Mucosa of rectum (tissue), 2 donors: Measurements from ENCODE around the gene UBL5.
"Not testable (repeated sequence)": the region's sequence is repeated elsewhere in the genome, so short reads cannot be mapped to it uniquely, and the experiment has no call there.

Source experiments
- H3K27ac ChIP-seq, 2 donors: one replicate each; pipeline ENCODE4 v1.7.0; 2013; ENCODE audit warnings: inconsistent platforms in 2 of 2, low read depth in 2 of 2, low read length in 2 of 2
- H3K27me3 ChIP-seq, 2 donors: one replicate each; pipeline ENCODE4 v1.7.0; 2013; ENCODE audit warnings: low read length in 2 of 2; ENCODE audit not compliant: control insufficient read depth in 2 of 2, insufficient read depth in 2 of 2
- H3K36me3 ChIP-seq, 2 donors: one replicate each; pipeline ENCODE4 v1.7.0; 2013; ENCODE audit warnings: low read length in 2 of 2; ENCODE audit not compliant: control insufficient read depth in 2 of 2, insufficient read depth in 2 of 2
- H3K4me1 ChIP-seq, 2 donors: one replicate each; pipeline ENCODE4 v1.7.0; 2013; ENCODE audit warnings: low read length in 2 of 2, mild to moderate bottlenecking in 1 of 2; ENCODE audit not compliant: control insufficient read depth in 2 of 2, insufficient read depth in 2 of 2
- H3K4me3 ChIP-seq, 2 donors: one replicate each; pipeline ENCODE4 v1.7.0; 2013; ENCODE audit warnings: low read length in 2 of 2
- H3K9ac ChIP-seq, 2 donors: one replicate each; pipeline ENCODE4 v1.7.0; 2013; ENCODE audit warnings: low read length in 2 of 2, low read depth in 1 of 2, mild to moderate bottlenecking in 1 of 2
- H3K9me3 ChIP-seq, 2 donors: one replicate each; pipeline ENCODE4 v1.7.0; 2013; ENCODE audit warnings: low read length in 2 of 2; ENCODE audit not compliant: control insufficient read depth in 2 of 2
- donor health status: healthy.
- donor health status: Normal muscosa, but diverticular disease.

UBL5 gene

DNA sequence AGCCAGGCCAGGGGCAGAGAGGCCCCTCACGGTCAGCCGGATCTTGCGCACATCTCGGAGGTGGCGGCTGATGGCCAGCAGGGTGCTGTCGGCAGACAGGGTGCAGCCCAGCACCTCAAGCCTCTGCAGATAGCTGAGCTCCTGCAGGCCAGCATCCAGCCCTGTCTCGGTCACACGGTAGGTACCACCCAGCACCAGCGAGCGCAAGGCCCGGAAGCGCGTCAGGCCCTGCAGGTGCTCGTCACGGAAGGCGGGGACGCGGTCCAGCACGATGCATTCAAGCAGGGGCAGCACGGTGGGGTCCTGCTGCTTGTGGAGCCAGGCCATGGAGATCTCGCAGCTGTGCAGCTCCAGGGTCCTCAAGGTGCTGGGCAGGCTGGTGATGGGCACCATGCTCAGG is 16.6 kb upstream of the UBL5 start:
- H3K9me3 ChIP-seq = no peaks in the 10 kb centered on the region
- H3K27ac ChIP-seq = no peak overlapping the region
- peaks cover 0 to 2% of the 10 kb centered on the region in 2 donors for H3K4me1 ChIP-seq
- no peak overlapping the region for H3K9ac ChIP-seq
- no peaks in the 10 kb centered on the region for H3K27me3 ChIP-seq
- peaks cover 27 to 47% of the 10 kb centered on the region in 2 donors for H3K36me3 ChIP-seq
- H3K4me3 ChIP-seq = no peak overlapping the region

DNA sequence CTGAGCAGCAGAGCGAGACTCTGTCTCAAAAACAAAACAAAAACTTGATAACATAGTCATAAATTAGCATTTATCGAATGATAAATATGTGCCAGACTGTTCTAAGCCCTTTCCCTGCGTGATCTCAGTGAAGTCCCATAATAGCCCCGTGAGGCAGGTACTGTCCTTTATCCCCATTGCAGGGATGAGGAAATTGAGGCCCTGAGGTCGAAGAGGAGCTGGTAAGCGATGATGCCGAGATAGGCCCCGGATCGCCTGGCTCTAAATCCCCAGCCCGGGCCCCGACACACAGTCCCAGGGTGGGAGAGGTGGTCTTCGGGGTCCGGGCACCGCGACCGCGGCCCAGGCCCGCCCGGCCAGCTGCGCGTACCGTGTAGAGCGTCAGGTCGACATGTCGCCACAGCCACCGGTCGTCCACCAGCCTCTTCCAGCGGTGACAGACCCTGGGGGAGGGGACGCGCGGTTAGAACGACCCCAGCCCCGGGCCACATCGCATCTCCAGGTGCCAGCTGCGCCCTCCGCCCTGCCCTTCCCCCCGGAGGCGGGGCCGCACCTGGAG is 9.5 kb upstream of the UBL5 start:
- H3K9me3 ChIP-seq = no peaks in the 10 kb centered on the region
- H3K4me1 ChIP-seq = peaks cover 7% of the 10 kb centered on the region in 2 donors
- peak overlapping the region; percentile 98 to 100 for H3K27ac ChIP-seq
- H3K9ac ChIP-seq = peak overlapping the region; percentile 95 to 99
- peaks cover 0 to 7% of the 10 kb centered on the region in 2 donors for H3K36me3 ChIP-seq
- no peaks in the 10 kb centered on the region for H3K27me3 ChIP-seq
- H3K4me3 ChIP-seq = peak overlapping the region; percentile 91 to 98

DNA sequence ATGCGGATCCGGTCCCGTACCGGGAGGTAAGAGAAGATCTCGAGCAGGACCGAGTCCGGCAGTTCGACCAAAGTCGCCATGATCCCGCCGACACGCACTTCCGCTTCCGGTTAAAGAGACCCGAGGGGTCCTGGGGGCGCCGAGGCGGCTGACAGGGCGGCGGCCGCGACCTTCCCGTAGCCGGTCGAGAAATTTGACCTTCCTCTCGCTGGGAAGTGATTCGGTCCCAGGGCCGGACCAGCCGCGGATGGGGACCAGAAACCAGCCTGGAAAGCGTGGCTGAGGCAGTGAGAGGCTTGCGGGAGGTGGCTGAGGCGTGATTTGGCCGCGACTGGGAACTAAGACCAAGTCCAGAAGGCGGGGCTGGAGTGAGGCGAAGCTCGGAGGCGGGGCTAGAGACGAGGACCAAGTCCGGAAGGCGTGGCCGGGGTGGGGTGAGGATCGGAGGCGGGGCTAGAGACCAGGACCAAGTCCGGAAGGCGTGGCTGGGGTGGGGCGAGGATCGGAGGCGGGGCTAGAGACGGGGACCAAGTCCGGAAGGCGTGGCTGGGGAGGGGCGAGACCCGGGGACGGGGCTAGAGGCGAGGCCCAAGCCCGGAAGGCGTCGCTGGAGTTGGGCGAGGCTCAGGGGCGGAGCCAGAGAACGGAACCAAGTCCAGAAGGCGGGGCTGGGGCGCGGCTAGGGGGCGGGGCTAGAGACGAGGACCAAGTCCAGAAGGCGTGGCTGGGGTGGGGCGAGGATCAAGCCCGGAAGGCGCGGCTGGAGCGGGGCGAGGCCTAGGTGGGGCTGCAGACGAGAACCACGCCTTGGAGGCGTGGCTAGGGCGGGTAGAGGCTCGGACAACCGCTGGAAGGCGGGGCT is 8.8 kb upstream of the UBL5 start, which contains the start of gene FBXL12:
Gene FBXL12 (minus strand): TSS at position 346 of the 862 bp plus-strand sequence. CDS start 266 bp downstream, at position 80.
- no peaks in the 10 kb centered on the region for H3K27me3 ChIP-seq
- peaks cover 7% of the 10 kb centered on the region in 2 donors for H3K4me1 ChIP-seq
- no peaks in the 10 kb centered on the region for H3K9me3 ChIP-seq
- H3K4me3 ChIP-seq = peak within 1 kb of the TSS; percentile 91 to 98
- peaks cover 0 to 4% of the 10 kb centered on the region in 2 donors for H3K36me3 ChIP-seq
- peak within 1 kb of the TSS; percentile 95 to 99 for H3K9ac ChIP-seq
- H3K27ac ChIP-seq = peak within 1 kb of the TSS; percentile 98 to 100

DNA sequence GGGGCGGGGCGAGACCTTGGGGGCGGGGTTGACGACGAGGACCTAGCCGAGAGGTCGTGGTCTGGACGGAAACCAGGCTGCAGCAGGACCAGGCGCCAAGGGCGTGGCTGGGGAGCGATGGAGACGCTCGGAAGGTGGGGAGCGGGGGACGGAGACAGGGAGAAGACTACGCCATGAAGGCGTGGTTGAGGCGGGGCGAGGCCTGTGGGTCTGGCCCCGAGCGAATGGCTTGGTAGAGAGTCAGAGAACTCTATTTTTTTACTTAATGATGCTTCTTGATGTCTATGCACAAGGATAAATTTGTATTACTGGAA is 8.2 kb upstream of the UBL5 start:
- H3K4me1 ChIP-seq = peaks cover 7% of the 10 kb centered on the region in 2 donors
- H3K9ac ChIP-seq = peak overlapping the region in 1 of 2 donors; percentile 38
- H3K9me3 ChIP-seq = no peaks in the 10 kb centered on the region
- peak overlapping the region; percentile 59 to 61 for H3K4me3 ChIP-seq
- H3K27me3 ChIP-seq = no peaks in the 10 kb centered on the region
- H3K27ac ChIP-seq = peak overlapping the region; percentile 98 to 100
- peaks cover 0 to 4% of the 10 kb centered on the region in 2 donors for H3K36me3 ChIP-seq

DNA sequence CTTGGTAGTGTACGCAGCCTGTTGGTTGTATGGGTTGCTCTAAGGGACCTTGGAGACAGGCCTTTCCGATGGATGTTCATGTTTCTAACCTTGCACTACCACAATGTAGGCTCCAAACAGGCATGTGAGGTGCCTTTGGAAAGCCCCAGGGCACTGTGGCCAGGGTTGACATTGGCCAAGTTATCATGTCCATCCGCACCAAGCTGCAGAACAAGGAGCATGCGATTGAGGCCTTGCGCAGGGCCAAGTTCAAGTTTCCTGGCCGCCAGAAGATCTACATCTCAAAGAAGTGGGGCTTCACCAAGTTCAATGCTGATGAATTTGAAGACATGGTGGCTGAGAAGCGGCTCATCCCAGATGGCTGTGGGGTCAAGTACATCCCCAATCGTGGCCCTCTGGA is 7.7 kb upstream of the UBL5 start:
- H3K4me1 ChIP-seq, H3K9me3 ChIP-seq, H3K36me3 ChIP-seq, H3K27me3 ChIP-seq: not testable (repeated sequence)
- peak overlapping the region; percentile 98 to 100 for H3K27ac ChIP-seq
- peak overlapping the region in 1 of 2 donors; percentile 38 for H3K9ac ChIP-seq
- peak overlapping the region; percentile 59 to 61 for H3K4me3 ChIP-seq

DNA sequence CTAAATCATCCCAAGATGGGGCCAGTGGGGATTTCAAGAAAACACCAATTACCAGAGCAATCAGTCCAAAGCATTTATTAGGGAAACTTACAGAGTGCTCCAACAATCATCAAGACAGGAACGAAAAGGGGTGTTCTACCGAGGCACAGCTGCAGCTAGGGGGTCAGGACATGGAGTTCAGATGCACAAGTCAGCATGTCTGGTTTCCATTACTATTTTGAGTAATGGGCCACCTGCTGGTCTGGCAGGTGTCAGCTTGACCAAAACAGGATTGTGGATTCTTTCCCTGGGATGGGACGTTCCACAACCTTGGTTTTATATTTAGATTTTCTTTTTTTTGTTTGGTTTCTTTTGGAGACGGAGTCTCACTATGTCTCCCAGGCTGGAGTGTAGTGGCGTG is 3.9 kb upstream of the UBL5 start:
- Histone ChIP-seq H3K27me3 (no peaks in the 10 kb centered on the region), H3K4me1 (peaks cover 12 to 15% of the 10 kb centered on the region in 2 donors), H3K9ac (no peak overlapping the region), H3K4me3 (no peak overlapping the region), H3K9me3 (no peaks in the 10 kb centered on the region), H3K27ac (no peak overlapping the region), H3K36me3 (no peaks in the 10 kb centered on the region)

DNA sequence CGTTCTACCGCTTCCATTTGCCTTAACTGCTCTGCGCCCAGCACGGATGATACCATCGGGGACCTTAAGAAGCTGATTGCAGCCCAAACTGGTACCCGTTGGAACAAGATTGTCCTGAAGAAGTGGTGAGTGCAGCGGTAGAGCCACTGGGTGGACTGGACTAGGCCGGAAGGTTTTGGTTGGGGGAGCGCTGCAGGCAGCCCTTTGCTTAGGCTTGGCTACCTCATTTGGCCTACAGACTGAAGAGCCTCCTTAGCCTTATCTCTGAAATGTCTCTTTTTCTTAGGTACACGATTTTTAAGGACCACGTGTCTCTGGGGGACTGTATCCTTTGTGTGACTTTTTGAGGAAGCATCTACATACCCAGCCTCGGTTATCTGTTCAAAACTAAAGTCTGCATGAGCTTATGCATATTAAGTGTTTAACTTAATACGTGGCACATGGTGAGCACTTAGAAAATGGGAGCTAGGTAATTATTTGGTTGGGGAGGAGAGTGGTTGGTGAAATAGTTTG is 889 bp downstream of the UBL5 start:
- Histone ChIP-seq H3K4me1 (peaks cover 13 to 16% of the 10 kb centered on the region in 2 donors), H3K36me3 (peaks cover 7 to 11% of the 10 kb centered on the region in 2 donors), H3K9me3 (no peaks in the 10 kb centered on the region), H3K27ac (no peak overlapping the region), H3K27me3 (no peaks in the 10 kb centered on the region), H3K9ac (peak overlapping the region; percentile 80 to 88), H3K4me3 (peak overlapping the region; percentile 93 to 96)

DNA sequence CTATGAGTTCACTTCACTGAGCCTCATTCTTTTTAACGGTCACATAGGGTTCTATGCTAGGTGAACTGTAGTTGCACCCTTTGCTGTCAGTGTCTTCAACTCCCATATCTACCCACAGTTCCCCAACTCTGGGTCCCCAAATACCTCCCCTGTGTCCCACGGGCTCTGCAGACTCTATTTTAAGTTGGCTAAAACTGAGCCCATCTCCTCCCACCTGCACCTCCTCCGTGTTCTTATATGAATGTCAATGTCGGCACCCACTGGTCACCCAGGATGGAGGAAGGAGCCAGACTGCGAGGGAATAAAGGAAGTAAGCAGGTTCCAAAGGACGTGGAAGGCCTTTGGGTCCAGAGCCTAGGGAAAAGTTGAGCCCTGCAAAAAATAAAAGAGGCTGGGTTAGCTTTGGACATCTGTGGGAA is 6.6 kb downstream of the UBL5 start:
- Histone ChIP-seq H3K27me3 (no peaks in the 10 kb centered on the region), H3K4me1 (peaks cover 10 to 12% of the 10 kb centered on the region in 2 donors), H3K9ac (peak overlapping the region; percentile 52 to 56), H3K9me3 (no peaks in the 10 kb centered on the region), H3K36me3 (peaks cover 7 to 16% of the 10 kb centered on the region in 2 donors), H3K27ac (peak overlapping the region; percentile 52 to 77), H3K4me3 (peak overlapping the region; percentile 84 to 87)

DNA sequence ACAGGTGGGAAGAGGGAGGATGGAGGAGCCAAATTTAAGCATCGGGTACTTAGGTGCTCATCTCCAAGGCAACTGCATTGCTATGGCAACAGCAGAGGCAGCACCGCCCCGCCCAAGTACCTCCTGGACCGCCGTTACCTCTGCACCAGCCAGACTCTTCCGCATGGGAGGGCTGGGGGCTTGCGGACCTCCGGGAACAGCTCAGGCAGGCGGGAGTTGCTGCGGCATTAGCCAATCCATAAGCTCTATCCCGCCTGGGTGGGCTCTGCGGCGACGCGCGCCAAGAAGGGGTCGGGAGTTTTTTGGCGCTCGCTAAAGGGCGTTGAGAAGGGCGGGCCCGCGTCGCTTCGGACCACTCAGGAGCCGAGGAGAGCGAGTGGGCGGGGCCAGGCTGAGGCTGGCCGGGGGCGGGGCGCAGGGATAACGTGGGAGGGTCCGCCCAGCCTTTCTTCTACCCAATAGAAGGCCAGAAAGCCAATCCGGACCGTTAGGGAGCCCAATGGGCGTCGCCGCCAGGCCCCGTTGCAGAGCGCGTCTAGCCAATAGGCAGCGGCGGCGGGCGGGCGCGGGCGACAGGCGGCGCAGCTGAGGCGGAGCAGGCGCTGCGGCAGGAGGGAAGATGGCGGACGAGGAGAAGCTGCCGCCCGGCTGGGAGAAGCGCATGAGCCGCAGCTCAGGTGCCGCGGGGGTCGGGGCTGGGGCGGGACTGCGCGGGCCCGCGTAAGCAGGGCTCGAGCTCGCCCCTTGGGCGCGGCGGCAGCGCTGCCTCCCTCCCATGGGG is 7.2 kb downstream of the UBL5 start, which contains the start of gene PIN1:
Gene PIN1 (plus strand): TSS at position 593 of the 781 bp plus-strand sequence. CDS start 27 bp downstream, at position 620.
- H3K27me3 ChIP-seq = no peaks in the 10 kb centered on the region
- H3K4me1 ChIP-seq = peaks cover 10 to 12% of the 10 kb centered on the region in 2 donors
- peak within 1 kb of the TSS; percentile 65 to 72 for H3K9ac ChIP-seq
- peaks cover 4 to 19% of the 10 kb centered on the region in 2 donors for H3K36me3 ChIP-seq
- H3K4me3 ChIP-seq = peak within 1 kb of the TSS; percentile 86 to 90
- H3K27ac ChIP-seq = peak within 1 kb of the TSS; percentile 52 to 77
- no peaks in the 10 kb centered on the region for H3K9me3 ChIP-seq
